GM12891 (cell line): ENCODE data around the gene STIL.

Source experiments
- POLR2A ChIP-seq: IDR thresholded peaks from 2 replicates; pipeline ENCODE4 v1.6.1; 2011; ENCODE audit warnings: low read depth, low read length, control low read depth
- POLR2AphosphoS5 ChIP-seq: IDR thresholded peaks from 2 replicates; pipeline ENCODE4 v1.6.1; 2011; ENCODE audit warnings: low read depth, low read length, control low read depth
- POU2F2 ChIP-seq: IDR thresholded peaks from 2 replicates; pipeline ENCODE4 v1.6.1; 2011; ENCODE audit warnings: low read depth, mild to moderate bottlenecking, control low read depth, low read length, moderate library complexity
- SPI1 ChIP-seq: IDR thresholded peaks from 2 replicates; pipeline ENCODE4 v1.6.1; 2011; ENCODE audit warnings: low read depth, low read length, control low read depth

DNA sequence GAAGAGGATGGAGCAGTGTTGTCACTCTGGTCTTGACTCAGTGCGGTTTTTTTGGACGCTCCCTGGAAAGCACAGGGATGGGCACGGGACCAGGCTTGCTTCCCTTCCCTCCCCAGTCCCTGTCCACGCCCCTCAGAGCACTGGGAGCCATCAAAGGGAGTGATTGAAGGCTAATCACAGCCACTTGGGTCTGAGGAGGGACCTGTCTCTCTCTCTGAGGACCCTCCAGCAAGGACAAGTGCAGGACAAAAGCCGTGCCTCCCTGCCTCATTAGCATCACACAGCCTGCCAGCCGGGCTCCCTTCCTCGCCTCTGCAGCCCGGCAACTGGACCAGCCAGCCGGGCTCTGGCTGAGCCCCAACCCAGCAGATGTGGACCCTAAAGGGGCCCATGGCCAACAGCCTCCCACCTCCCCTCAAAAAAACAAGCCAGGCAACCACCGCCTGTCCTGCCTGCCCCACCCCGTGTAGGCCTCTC lies 105.5 kb downstream of the STIL start:
- no peak for TF ChIP-seq POLR2A
- no peak for TF ChIP-seq POLR2AphosphoS5
- no peak for TF ChIP-seq SPI1
- no peak for TF ChIP-seq POU2F2
